ENCODE data around the gene KLHDC3.

DNA sequence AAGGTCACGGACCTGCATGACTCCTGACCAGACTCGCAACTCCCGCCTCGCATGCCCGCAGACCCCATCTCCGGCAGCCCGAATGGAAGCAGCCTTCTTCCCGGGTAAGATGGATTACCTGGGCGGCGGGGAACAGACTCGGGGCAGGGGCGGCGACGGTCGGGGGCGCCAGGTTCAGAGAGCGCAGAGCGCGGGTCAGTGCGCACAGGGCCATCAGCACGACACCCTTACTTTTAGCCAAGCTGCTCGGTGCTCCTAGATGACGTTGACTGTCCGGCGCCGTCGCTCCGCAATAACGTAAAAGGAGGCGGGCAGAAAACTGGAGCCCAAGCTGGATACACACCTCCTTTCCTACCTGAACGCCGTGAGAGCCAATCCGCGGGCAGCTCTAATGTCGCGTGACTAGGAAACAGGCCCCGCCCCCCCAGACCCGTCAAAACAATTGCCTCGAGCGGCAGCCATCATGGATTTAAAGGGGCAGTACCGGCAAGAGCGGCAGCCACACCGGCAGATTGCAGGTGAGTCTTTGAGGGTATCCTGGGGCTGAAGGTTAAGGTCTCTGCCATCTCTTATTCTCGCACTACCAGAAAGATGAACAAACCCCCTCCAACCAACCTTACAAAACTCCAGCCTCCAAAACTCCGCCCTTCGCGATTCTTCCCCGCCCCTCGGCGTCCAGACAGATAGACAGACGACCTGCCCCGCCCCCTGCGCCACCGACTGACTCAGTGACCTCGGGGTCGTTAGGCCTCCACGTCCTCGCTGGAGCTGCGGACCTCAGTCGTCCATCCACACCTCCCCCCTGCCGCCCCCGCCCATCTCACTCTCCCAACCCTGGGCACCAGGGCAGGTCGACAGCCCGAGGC lies 45.4 kb downstream of the KLHDC3 start, which contains the start of the genes KLC4 and MRPL2:
- TF ChIP-seq, protein P1, sequence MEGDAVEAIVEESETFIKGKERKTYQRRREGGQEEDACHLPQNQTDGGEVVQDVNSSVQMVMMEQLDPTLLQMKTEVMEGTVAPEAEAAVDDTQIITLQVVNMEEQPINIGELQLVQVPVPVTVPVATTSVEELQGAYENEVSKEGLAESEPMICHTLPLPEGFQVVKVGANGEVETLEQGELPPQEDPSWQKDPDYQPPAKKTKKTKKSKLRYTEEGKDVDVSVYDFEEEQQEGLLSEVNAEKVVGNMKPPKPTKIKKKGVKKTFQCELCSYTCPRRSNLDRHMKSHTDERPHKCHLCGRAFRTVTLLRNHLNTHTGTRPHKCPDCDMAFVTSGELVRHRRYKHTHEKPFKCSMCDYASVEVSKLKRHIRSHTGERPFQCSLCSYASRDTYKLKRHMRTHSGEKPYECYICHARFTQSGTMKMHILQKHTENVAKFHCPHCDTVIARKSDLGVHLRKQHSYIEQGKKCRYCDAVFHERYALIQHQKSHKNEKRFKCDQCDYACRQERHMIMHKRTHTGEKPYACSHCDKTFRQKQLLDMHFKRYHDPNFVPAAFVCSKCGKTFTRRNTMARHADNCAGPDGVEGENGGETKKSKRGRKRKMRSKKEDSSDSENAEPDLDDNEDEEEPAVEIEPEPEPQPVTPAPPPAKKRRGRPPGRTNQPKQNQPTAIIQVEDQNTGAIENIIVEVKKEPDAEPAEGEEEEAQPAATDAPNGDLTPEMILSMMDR (IDR thresholded peaks at IDR 0.05; ENCODE audit: insufficient read depth, low read depth, low read length) = no peak
- no peak for TF ChIP-seq EZH2 (IDR thresholded peaks at IDR 0.05; ENCODE audit: insufficient read depth, low read length)

Data from astrocyte (in vitro differentiated cells and primary cell).